ENCODE results near the gene EXOC4.

DNA sequence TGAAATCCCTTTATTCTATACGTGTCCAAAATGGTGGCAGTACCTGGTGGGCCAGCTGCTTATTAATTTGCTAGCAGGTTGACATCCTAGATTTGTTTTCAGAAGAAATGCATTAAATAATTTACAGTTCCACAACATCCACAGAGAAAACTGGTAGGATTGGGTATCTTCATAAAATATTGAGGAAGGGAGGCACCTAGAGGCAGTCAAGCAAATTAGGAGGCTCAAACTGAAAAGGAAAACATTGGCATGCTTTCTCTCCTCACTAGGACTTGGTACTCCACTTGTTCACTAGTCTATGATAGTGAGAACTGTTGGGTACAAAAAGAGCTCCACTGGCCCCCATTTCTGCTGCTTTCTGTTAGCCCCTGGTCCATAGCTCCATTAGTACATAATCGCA is 855.9 kb downstream of the EXOC4 start:
- TF ChIP-seq POLR2A (IDR thresholded peaks at IDR 0.05) = no peak
- TF ChIP-seq, protein P1, sequence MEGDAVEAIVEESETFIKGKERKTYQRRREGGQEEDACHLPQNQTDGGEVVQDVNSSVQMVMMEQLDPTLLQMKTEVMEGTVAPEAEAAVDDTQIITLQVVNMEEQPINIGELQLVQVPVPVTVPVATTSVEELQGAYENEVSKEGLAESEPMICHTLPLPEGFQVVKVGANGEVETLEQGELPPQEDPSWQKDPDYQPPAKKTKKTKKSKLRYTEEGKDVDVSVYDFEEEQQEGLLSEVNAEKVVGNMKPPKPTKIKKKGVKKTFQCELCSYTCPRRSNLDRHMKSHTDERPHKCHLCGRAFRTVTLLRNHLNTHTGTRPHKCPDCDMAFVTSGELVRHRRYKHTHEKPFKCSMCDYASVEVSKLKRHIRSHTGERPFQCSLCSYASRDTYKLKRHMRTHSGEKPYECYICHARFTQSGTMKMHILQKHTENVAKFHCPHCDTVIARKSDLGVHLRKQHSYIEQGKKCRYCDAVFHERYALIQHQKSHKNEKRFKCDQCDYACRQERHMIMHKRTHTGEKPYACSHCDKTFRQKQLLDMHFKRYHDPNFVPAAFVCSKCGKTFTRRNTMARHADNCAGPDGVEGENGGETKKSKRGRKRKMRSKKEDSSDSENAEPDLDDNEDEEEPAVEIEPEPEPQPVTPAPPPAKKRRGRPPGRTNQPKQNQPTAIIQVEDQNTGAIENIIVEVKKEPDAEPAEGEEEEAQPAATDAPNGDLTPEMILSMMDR (IDR thresholded peaks at IDR 0.05) = no peak

Measured in vagina (tissue), 2 donors.